GM06990 (cell line): ENCODE measurements around the gene PTCSC3.

ENCODE experiments used
- DNase-seq: peaks from one replicate; pipeline ENCODE4 v3.0.0-alpha.2; 2011; ENCODE audit not compliant: insufficient read length; ENCODE audit errors: extremely low read depth
- H3K27me3 ChIP-seq: replicated peaks from 2 replicates; pipeline ENCODE4 v1.6.0; 2011; ENCODE audit warnings: low read length; ENCODE audit not compliant: control insufficient read depth, insufficient read depth
- H3K36me3 ChIP-seq: 2 replicates; pipeline ENCODE4 v1.5.1; 2011; ENCODE audit warnings: low read length; ENCODE audit not compliant: control insufficient read depth, insufficient read depth
- H3K4me3 ChIP-seq: replicated peaks from 2 replicates; pipeline ENCODE4 v1.5.1; 2011; ENCODE audit warnings: low read depth, mild to moderate bottlenecking, control low read depth, low read length
- TF ChIP-seq, protein P1 (sequence below): IDR thresholded peaks from 2 replicates; pipeline ENCODE4 v1.5.1; 2011; ENCODE audit warnings: low read length, control low read depth, mild to moderate bottlenecking, inconsistent platforms; ENCODE audit not compliant: insufficient read depth, poor library complexity, severe bottlenecking

The PTCSC3 gene

DNA sequence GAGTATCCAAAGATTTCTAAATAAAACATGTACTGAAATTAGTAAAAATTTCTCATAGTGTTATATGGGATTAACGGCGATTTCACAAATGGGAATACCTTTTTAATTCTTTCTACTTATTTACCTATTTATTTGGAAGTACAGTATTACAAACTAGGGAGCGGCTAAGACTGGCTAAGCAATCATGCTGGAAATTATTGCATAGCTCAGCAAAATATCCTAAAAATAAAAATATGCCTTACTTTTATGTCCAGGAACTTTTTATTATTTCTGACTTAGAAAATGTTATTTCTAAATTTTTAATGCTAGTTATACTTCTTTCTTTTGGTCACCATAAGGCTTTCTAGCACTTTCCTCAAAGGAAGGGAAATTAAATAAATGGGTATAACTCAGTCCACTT lies 36.5 kb upstream of the PTCSC3 start:
- TF ChIP-seq, protein P1, sequence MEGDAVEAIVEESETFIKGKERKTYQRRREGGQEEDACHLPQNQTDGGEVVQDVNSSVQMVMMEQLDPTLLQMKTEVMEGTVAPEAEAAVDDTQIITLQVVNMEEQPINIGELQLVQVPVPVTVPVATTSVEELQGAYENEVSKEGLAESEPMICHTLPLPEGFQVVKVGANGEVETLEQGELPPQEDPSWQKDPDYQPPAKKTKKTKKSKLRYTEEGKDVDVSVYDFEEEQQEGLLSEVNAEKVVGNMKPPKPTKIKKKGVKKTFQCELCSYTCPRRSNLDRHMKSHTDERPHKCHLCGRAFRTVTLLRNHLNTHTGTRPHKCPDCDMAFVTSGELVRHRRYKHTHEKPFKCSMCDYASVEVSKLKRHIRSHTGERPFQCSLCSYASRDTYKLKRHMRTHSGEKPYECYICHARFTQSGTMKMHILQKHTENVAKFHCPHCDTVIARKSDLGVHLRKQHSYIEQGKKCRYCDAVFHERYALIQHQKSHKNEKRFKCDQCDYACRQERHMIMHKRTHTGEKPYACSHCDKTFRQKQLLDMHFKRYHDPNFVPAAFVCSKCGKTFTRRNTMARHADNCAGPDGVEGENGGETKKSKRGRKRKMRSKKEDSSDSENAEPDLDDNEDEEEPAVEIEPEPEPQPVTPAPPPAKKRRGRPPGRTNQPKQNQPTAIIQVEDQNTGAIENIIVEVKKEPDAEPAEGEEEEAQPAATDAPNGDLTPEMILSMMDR: no peak
- DNase-seq: no peak
- Histone ChIP-seq H3K36me3 (no peaks in the 10 kb centered on the region), H3K4me3 (no peak overlapping the region), H3K27me3 (no peaks in the 10 kb centered on the region; the same call in 1 of the 2 replicates)

DNA sequence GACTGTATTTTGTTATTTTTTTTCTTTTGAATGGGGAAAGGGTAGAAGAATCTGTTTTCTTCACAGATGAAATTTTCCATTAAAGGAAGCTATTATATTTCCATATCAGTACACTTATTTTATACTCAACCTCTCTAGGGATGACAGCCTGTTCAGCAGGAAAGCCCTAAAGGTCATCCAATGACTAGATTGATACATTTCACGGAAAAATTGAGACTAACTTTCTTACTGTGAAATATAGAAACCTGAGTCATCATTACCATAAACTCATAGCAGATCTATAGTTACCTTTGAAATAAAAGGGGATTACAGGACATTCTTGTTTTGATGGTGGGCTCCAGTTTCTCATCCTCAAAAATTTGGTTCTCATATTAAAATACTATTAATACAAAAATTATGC lies 36.1 kb upstream of the PTCSC3 start:
- no peak overlapping the region for H3K4me3 ChIP-seq
- no peaks in the 10 kb centered on the region; the same call in 1 of the 2 replicates for H3K27me3 ChIP-seq
- DNase-seq: no peak
- TF ChIP-seq, protein P1: no peak
- no peaks in the 10 kb centered on the region for H3K36me3 ChIP-seq

DNA sequence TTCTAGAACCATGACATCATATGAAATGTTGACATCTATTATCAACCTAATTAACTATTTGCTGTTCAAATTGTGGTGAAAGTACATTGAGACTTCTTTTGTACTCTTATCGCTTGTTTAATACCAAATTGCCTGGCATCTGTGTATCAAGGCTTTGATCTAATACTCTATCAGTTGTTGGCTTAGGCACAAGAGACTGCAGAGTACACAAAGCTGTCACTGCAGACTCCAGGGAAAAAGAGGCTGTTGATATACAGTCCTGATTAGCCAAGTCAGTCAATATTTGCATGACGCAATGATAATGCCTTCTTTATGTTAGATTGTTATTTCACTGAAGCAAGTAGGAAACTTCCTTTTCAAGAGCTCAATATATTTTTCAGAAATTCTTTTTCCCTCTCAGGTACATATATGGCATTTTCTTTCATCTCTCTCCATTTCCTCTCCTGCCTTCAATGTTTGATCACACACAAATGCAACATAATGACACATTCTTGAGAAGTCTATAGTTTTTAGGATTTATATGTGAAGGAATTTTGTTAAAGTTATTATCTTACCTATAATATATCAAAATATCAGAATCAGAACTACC lies 32.3 kb upstream of the PTCSC3 start:
- Histone ChIP-seq H3K4me3 (no peak overlapping the region), H3K36me3 (no peaks in the 10 kb centered on the region), H3K27me3 (no peaks in the 10 kb centered on the region)
- TF ChIP-seq, protein P1: no peak
- no peak for DNase-seq

DNA sequence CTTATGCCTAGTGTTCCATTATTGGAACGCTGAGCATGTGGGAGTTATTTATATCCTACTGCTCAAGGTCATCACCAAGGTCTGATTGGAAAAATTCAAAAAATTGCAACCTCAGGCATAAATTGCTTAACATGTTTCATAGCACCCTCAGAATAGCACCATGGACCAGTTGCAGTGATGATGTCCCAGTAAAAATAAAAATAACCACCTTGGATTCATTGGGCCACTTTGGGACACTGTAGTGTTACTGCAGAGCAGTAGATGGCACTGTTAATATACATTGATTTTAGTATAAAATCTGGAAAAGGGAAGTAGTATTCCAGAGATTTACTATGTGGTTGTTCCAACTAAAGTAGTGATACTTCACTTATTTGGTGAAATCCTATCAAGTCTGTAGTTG lies 31.0 kb upstream of the PTCSC3 start:
- TF ChIP-seq, protein P1: no peak
- Histone ChIP-seq H3K4me3 (no peak overlapping the region), H3K36me3 (no peaks in the 10 kb centered on the region), H3K27me3 (no peaks in the 10 kb centered on the region)
- DNase-seq: no peak

DNA sequence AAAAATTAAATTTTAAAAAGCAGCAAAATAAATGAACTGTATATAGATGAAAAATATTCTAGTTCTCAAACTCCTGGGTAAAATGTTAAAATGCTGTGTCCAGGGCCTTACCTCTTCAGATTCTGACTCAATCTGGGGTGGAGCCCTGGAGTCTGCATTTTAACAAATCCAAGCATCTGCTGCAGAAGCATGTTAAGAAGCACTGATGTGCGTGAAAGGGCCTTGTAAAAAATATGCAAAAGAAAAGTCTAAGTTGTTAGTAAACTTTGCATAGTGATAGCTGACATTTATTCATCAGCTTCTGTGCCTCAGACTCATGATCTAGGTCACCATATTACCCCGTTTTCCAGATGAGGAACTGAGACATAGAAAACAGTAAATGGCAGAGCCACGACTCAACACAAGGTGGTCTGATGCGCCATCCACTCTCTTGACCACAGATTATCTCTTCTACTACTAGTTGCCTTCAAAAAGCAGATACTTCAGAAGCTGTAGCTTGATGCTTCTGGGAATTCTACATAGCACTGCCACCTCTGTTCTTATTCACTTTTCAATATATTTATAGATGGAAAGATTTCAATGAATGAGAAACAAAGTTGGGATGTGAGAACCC lies 28.0 kb upstream of the PTCSC3 start:
- no peak overlapping the region for H3K4me3 ChIP-seq
- TF ChIP-seq, protein P1: no peak
- no peak for DNase-seq
- no peaks in the 10 kb centered on the region for H3K27me3 ChIP-seq
- no peaks in the 10 kb centered on the region for H3K36me3 ChIP-seq
